ENCODE results near the gene DDX43. TPM values are rescaled to one million over a fixed set of nuclear protein-coding genes. Genes with fewer than 3 reads are reported as not detected.

Gene DDX43
- total RNA-seq, 4 donors from 2014 or later: 0.89 to 2.3 (median 1.6) TPM

DNA sequence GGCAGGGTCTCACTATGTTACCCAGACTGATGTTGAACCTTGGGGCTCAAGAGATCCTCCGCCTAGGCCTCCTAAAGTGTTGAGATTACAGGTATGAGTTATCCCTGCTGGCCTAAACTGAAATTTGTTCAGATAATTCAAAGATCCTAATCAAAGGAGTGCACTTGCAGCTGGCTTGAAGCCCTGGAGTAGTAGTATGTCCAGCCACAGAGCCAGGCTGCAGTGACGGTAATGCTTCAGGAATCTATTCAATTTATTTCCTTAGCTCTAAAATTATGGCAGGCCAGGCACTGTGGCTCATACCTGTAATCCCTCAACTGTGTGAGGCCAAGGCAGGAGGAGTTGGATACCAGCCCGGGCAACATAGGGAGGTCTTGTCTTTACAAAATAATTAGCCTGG lies 1.4 kb upstream of the DDX43 start:
- WGBS, 2 donors: 83 to 92% methylated on average over 3 of the region's 3 CpGs
- TF ChIP-seq POLR2A (IDR thresholded peaks at IDR 0.05): no peak
- TF ChIP-seq, protein P1, sequence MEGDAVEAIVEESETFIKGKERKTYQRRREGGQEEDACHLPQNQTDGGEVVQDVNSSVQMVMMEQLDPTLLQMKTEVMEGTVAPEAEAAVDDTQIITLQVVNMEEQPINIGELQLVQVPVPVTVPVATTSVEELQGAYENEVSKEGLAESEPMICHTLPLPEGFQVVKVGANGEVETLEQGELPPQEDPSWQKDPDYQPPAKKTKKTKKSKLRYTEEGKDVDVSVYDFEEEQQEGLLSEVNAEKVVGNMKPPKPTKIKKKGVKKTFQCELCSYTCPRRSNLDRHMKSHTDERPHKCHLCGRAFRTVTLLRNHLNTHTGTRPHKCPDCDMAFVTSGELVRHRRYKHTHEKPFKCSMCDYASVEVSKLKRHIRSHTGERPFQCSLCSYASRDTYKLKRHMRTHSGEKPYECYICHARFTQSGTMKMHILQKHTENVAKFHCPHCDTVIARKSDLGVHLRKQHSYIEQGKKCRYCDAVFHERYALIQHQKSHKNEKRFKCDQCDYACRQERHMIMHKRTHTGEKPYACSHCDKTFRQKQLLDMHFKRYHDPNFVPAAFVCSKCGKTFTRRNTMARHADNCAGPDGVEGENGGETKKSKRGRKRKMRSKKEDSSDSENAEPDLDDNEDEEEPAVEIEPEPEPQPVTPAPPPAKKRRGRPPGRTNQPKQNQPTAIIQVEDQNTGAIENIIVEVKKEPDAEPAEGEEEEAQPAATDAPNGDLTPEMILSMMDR (IDR thresholded peaks at IDR 0.05): no peak
- intact Hi-C loops (cut with DNase I; ENCODE audit: low total_unique reads): no loop called here
- no peak overlapping the region for H3K4me3 ChIP-seq (ENCODE audit: low read depth, poor library complexity, severe bottlenecking)
- no peak for DNase-seq (ENCODE audit: low spot score in 2 of 2)

DNA sequence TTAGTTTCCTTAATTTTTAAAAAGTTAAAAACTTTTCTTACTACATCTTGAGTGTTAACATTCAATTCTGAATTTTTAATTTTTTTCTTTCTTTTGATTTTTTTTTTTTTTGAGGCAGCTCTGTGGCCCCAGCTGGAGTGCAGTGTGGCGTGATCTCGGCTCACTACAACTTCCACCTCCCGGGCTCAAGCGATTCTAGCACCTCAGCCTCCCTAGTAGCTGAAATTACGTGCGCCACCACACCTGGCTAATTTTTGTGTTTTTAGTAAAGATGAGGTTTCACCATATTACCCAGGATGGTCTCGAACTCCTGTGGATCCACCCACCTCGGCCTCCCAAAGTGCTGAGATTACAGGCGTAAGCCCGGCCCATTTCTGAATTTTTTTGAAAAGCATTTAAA lies 1.2 kb downstream of the DDX43 start:
- no peak for DNase-seq (ENCODE audit: low spot score in 2 of 2)
- intact Hi-C loops (cut with DNase I; ENCODE audit: low total_unique reads): no loop called here
- WGBS, 2 donors: 95 to 99% methylated on average over 10 of the region's 10 CpGs
- H3K4me3 ChIP-seq (ENCODE audit: low read depth, poor library complexity, severe bottlenecking): no peak overlapping the region
- TF ChIP-seq POLR2A (IDR thresholded peaks at IDR 0.05): no peak
- TF ChIP-seq, protein P1 (IDR thresholded peaks at IDR 0.05): no peak

DNA sequence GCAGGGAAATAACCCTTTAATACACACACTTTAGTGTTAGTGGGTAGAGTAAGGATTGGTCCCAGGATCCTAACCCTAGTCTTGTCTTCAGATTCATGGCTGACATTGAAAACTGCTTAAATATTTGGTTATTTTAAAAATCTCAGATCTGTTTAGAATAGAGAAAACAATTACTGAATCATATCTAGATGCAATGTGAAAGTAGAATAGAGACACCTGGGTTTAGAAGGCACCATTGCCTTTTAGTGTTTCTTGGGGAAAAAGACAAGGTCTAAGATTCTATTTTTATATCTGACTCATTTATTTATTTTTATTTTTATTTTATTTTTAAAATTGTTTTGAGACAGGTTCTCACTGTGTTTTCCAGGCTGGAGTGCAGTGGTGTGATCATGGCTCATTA lies 6.0 kb downstream of the DDX43 start:
- TF ChIP-seq, protein P1 (IDR thresholded peaks at IDR 0.05): no peak
- DNase-seq (ENCODE audit: low spot score in 2 of 2): no peak
- intact Hi-C loops (cut with DNase I; ENCODE audit: low total_unique reads): no loop called here
- H3K4me3 ChIP-seq (ENCODE audit: low read depth, poor library complexity, severe bottlenecking): no peak overlapping the region

DNA sequence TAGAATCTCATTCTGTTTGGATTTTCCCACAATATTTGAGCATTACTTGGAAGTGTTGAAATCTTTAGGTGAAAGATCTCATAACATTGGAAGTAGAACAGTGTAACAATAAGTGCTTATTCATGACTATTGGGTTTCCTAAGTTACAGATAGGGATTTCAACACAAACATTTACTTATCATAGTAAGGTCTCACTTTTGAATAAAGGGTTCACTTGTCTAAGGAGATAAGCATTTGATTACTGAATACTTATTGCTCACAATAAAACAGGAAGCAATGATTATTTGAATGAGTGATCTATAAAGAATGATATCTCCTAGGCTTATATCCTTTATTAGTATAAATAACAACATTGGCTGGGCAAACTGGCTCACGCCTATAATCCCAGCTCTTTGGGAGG lies 14.8 kb downstream of the DDX43 start:
- intact Hi-C loops (cut with DNase I; ENCODE audit: low total_unique reads): no loop called here
- TF ChIP-seq, protein P1 (IDR thresholded peaks at IDR 0.05): no peak
- TF ChIP-seq POLR2A (IDR thresholded peaks at IDR 0.05): no peak
- DNase-seq (ENCODE audit: low spot score in 2 of 2): no peak
- WGBS, 2 donors: 97 to 100% methylated on average over 1 of the region's 1 CpG
- H3K4me3 ChIP-seq (ENCODE audit: low read depth, poor library complexity, severe bottlenecking): no peak overlapping the region

DNA sequence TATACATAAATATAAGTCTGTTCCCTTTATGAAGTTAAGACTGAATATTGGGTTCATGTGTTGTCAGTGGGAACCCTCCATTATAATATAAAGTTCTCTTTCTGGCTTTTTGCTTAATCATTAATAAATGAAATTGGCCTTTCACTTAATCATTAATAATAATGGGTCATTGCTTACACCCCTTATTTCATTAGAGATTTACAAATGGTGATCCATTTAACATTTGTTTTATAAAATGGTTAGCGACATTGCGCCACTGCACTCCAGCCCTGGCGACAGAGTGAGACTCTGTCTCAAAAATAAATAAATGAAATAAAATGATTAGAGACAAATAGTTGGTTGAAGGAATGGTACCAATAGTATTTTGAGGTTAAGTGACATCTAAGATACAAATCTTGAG lies 18.5 kb downstream of the DDX43 start:
- WGBS, 2 donors: 82 to 83% methylated on average over 3 of the region's 3 CpGs
- TF ChIP-seq POLR2A (IDR thresholded peaks at IDR 0.05): no peak
- TF ChIP-seq, protein P1 (IDR thresholded peaks at IDR 0.05): no peak
- intact Hi-C loops (cut with DNase I; ENCODE audit: low total_unique reads): no loop called here
- H3K4me3 ChIP-seq (ENCODE audit: low read depth, poor library complexity, severe bottlenecking): no peak overlapping the region
- no peak for DNase-seq (ENCODE audit: low spot score in 2 of 2)

DNA sequence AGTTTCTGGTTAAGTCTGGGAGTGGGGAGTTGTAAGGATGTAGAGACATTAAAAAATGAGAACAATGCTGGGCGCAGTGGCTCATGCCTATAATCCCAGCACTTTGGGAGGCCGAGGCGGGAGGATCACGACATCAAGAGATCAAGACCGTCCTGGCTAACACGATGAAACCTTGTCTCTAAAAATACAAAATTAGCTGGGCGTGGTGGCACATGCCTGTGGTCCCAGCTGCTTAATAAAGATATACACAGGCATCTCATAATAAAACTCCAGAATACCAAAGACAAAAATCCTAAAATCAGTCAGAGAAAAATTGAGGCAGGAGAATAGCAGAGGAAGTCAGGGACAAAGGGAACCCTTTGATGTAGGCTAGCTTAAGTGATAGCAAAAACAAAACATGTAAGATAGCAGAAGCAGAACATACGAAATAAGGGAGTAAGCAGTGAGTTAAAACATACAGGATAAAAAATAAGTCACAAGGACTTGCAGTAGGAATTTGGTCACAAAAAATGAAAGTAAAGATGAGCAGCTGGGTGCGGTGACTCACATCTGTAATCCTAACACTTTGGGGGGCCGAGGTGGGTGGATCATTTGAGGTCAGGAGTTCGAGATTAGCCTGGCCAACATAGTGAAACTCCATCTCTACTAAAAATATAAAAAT lies 23.6 kb downstream of the DDX43 start:
- WGBS, 2 donors: 84 to 87% methylated on average over 11 of the region's 11 CpGs
- TF ChIP-seq POLR2A (IDR thresholded peaks at IDR 0.05): no peak
- TF ChIP-seq, protein P1 (IDR thresholded peaks at IDR 0.05): no peak
- intact Hi-C loops (cut with DNase I; ENCODE audit: low total_unique reads): no loop called here

More for the DNA sequence above, 23.6 kb downstream of the DDX43 start:
- no peak overlapping the region for H3K4me3 ChIP-seq (ENCODE audit: low read depth, poor library complexity, severe bottlenecking)
- no peak for DNase-seq (ENCODE audit: low spot score in 2 of 2)

Data from lower leg skin (tissue), 4 donors.